Measurements from ENCODE around the gene OLFML2A.

DNA sequence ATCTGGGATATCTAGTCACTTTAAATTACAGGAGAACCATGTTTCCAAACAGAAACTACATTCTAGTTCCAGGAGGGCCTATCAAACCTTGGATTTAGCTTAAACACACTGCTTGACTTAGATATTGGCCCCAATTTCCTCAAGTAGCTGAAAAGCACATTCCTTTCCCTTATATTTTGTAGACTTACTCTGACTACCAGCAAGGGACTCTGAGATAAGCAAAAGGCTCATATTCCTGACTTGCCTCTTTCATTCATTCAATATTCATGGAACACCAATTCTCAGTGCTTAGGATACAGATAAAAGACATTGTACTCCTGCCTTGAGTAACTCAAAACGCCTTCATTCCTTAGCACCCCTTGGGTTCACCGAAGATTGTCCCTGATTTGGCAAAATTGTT, 17.6 kb upstream of the OLFML2A start:
- TF ChIP-seq, protein P1, sequence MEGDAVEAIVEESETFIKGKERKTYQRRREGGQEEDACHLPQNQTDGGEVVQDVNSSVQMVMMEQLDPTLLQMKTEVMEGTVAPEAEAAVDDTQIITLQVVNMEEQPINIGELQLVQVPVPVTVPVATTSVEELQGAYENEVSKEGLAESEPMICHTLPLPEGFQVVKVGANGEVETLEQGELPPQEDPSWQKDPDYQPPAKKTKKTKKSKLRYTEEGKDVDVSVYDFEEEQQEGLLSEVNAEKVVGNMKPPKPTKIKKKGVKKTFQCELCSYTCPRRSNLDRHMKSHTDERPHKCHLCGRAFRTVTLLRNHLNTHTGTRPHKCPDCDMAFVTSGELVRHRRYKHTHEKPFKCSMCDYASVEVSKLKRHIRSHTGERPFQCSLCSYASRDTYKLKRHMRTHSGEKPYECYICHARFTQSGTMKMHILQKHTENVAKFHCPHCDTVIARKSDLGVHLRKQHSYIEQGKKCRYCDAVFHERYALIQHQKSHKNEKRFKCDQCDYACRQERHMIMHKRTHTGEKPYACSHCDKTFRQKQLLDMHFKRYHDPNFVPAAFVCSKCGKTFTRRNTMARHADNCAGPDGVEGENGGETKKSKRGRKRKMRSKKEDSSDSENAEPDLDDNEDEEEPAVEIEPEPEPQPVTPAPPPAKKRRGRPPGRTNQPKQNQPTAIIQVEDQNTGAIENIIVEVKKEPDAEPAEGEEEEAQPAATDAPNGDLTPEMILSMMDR (IDR thresholded peaks at IDR 0.05) = no peak
- TF ChIP-seq POLR2A (IDR thresholded peaks at IDR 0.05) = no peak
